IMR-90 (cell line): ENCODE results near the gene ACADL. TPM values are rescaled to one million over a fixed set of nuclear protein-coding genes. Genes with fewer than 3 reads are reported as not detected.

Experiments
- ATAC-seq: fragments of 200-7000 bp; cut with Tn5 transposase; 2 replicates; pipeline ENCODE4 v1.9.1; 2020; ENCODE audit warnings: low read depth, mild to moderate bottlenecking, moderate library complexity
- BruUV-seq: library from RNA; stranded (reverse); fragments of 400-500 nt; replicated peaks from 2 replicates; lab custom pipeline; 2021; lab: Mats Ljungman, UMichigan
- CTCF ChIA-PET: fragments of 300-600 bp; formaldehyde crosslinking; extraction: SDS; loops from one replicate; lab custom pipeline; 2021; ENCODE audit warnings: antibody characterized with exemption; lab: Yijun Ruan, JAX
- POLR2A ChIA-PET: fragments of 300-600 bp; sonication (Branson Sonifier 250); formaldehyde crosslinking; loops from one replicate; lab custom pipeline; 2022; ENCODE audit warnings: antibody characterized with exemption; ENCODE audit not compliant: unreplicated experiment; lab: Charles Lee
- DNase-seq: peaks from one replicate; pipeline ENCODE4 v3.0.0; 2013
- H2AFZ ChIP-seq: replicated peaks from 2 replicates; pipeline ENCODE3; 2013; ENCODE audit warnings: low read length, mild to moderate bottlenecking; ENCODE audit not compliant: poor library complexity
- H2AK5ac ChIP-seq: 2 replicates; pipeline ENCODE4 v1.6.1; 2013; ENCODE audit warnings: low read depth, low read length, inconsistent platforms
- H2AK9ac ChIP-seq: replicated peaks from 2 replicates; pipeline ENCODE3; 2013; ENCODE audit warnings: mild to moderate bottlenecking, low read depth, low read length, moderate library complexity; ENCODE audit not compliant: poor library complexity
- H2BK120ac ChIP-seq: 2 replicates; pipeline ENCODE4 v1.6.1; 2013; ENCODE audit warnings: low read depth, low read length, inconsistent platforms
- H2BK15ac ChIP-seq: 3 replicates; pipeline ENCODE4 v1.6.1; 2013; ENCODE audit warnings: low read depth, low read length, inconsistent platforms
- H2BK20ac ChIP-seq: 2 replicates; pipeline ENCODE4 v1.6.1; 2013; ENCODE audit warnings: low read depth, mild to moderate bottlenecking, inconsistent platforms, low read length, moderate library complexity
- H2BK5ac ChIP-seq: 2 replicates; pipeline ENCODE4 v1.6.1; 2013; ENCODE audit warnings: mild to moderate bottlenecking, low read depth, low read length, inconsistent platforms; ENCODE audit not compliant: poor library complexity, severe bottlenecking
- H3K14ac ChIP-seq: replicated peaks from 2 replicates; pipeline ENCODE4 v1.6.1; 2013; ENCODE audit warnings: low read depth, low read length, inconsistent platforms
- H3K18ac ChIP-seq: 2 replicates; pipeline ENCODE4 v1.6.1; 2013; ENCODE audit warnings: low read depth, low read length, control low read depth
- H3K23ac ChIP-seq: 2 replicates; pipeline ENCODE4 v1.6.1; 2013; ENCODE audit warnings: low read depth, low read length, inconsistent platforms
- H3K27ac ChIP-seq: 2 replicates; pipeline ENCODE4 v1.5.1; 2013; ENCODE audit warnings: mild to moderate bottlenecking, control low read depth, low read length; ENCODE audit not compliant: insufficient read depth
- H3K27me3 ChIP-seq: 2 replicates; pipeline ENCODE4 v1.6.1; 2013; ENCODE audit warnings: low read length; ENCODE audit not compliant: control insufficient read depth, insufficient read depth
- H3K36me3 ChIP-seq: 2 replicates; pipeline ENCODE4 v1.6.1; 2013; ENCODE audit warnings: low read length, mixed read lengths; ENCODE audit not compliant: control insufficient read depth, insufficient read depth
- H3K4ac ChIP-seq: 2 replicates; pipeline ENCODE4 v1.6.1; 2013; ENCODE audit warnings: low read depth, low read length, inconsistent platforms
- H3K4me1 ChIP-seq: 2 replicates; pipeline ENCODE4 v1.6.1; 2013; ENCODE audit warnings: low read length, mixed read lengths; ENCODE audit not compliant: control insufficient read depth, insufficient read depth
- H3K4me2 ChIP-seq: 2 replicates; pipeline ENCODE4 v1.6.1; 2013; ENCODE audit warnings: low read depth, mild to moderate bottlenecking, control low read depth, low read length, moderate library complexity
- H3K4me3 ChIP-seq: 2 replicates; pipeline ENCODE4 v1.5.1; 2013; ENCODE audit warnings: low read depth, mild to moderate bottlenecking, control low read depth, low read length, moderate library complexity; ENCODE audit not compliant: insufficient read depth
- H3K56ac ChIP-seq: 2 replicates; pipeline ENCODE4 v1.6.1; 2013; ENCODE audit warnings: low read length, inconsistent platforms; ENCODE audit not compliant: insufficient read depth; ENCODE audit errors: extremely low read depth
- H3K79me1 ChIP-seq, 2 experiments: 2 replicates each; pipeline ENCODE4 v1.6.1; 2013; ENCODE audit warnings: low read length in 2 of 2, inconsistent platforms in 1 of 2, low read depth in 1 of 2
- H3K9ac ChIP-seq: 2 replicates; pipeline ENCODE4 v1.6.1; 2013; ENCODE audit warnings: low read depth, low read length, control low read depth
- H3K9me1 ChIP-seq: 2 replicates; pipeline ENCODE4 v1.6.1; 2013; ENCODE audit warnings: low read length, inconsistent platforms; ENCODE audit not compliant: insufficient read depth
- H3K9me3 ChIP-seq: 2 replicates; pipeline ENCODE4 v1.6.1; 2013; ENCODE audit warnings: low read length; ENCODE audit not compliant: control insufficient read depth, insufficient read depth
- H4K20me1 ChIP-seq: 2 replicates; pipeline ENCODE4 v1.6.1; 2013; ENCODE audit warnings: low read length, inconsistent platforms; ENCODE audit not compliant: insufficient read depth
- H4K5ac ChIP-seq: 2 replicates; pipeline ENCODE4 v1.6.1; 2013; ENCODE audit warnings: mild to moderate bottlenecking, low read depth, low read length, control low read depth
- H4K8ac ChIP-seq, 2 experiments: 2 replicates each; pipeline ENCODE4 v1.6.1; 2013; ENCODE audit warnings: low read depth in 2 of 2, low read length in 2 of 2, control low read depth in 1 of 2, inconsistent platforms in 1 of 2
- H4K91ac ChIP-seq: 2 replicates; pipeline ENCODE4 v1.6.1; 2013; ENCODE audit warnings: low read depth, low read length, inconsistent platforms; ENCODE audit not compliant: insufficient read depth
- BHLHE40 ChIP-seq: fragments of 150-350 bp; IDR thresholded peaks from 2 replicates; pipeline ENCODE4 v1.6.1; 2016; ENCODE audit warnings: mild to moderate bottlenecking, low read depth, low read length
- FOS ChIP-seq: fragments of 150-350 bp; IDR thresholded peaks from 2 replicates; pipeline ENCODE4 v1.6.1; 2016; ENCODE audit warnings: low read depth, low read length
- MAFK ChIP-seq: IDR thresholded peaks from 2 replicates; pipeline ENCODE4 v1.6.1; 2012; ENCODE audit warnings: low read depth, low read length, improper control_type of control experiment
- MAZ ChIP-seq: IDR thresholded peaks from 2 replicates; pipeline ENCODE4 v1.6.1; 2012; ENCODE audit warnings: low read depth, mild to moderate bottlenecking, low read length, improper control_type of control experiment, moderate library complexity, borderline replicate concordance
- MXI1 ChIP-seq: IDR thresholded peaks from 2 replicates; pipeline ENCODE4 v1.6.1; 2012; ENCODE audit warnings: low read depth, mild to moderate bottlenecking, low read length, moderate library complexity, borderline replicate concordance
- NFE2L2 ChIP-seq: fragments of 150-350 bp; IDR thresholded peaks from 2 replicates; pipeline ENCODE4 v1.6.1; 2016; ENCODE audit warnings: low read depth, mild to moderate bottlenecking, low read length
- RAD21 ChIP-seq: IDR thresholded peaks from 2 replicates; pipeline ENCODE4 v1.6.1; 2012; ENCODE audit warnings: low read length, improper control_type of control experiment
- RCOR1 ChIP-seq: IDR thresholded peaks from 2 replicates; pipeline ENCODE4 v1.6.1; 2012; ENCODE audit warnings: mild to moderate bottlenecking, low read length, improper control_type of control experiment; ENCODE audit not compliant: insufficient replicate concordance
- RFX5 ChIP-seq: IDR thresholded peaks from 2 replicates; pipeline ENCODE4 v1.8.0; 2012; ENCODE audit warnings: low read depth, mild to moderate bottlenecking, low read length, moderate library complexity
- WGBS, 2 experiments: methylation state at CpG; one replicate each; pipeline versions ENCODE4 v1.1.5 to v1.1.7; 2013; ENCODE audit warnings: missing lambda C conversion rate in 2 of 2; ENCODE audit not compliant: insufficient read length in 1 of 2; ENCODE audit errors: extremely low coverage in 2 of 2; 5-methylcytosine and 5-hydroxymethylcytosine counted together
- dilution Hi-C: fragments of 300-500 bp; cut with HindIII; formaldehyde crosslinking; loops from one replicate; pipeline ENCODE4 v1.14.3; 2018; ENCODE audit warnings: low sequenced_read_pairs; ENCODE audit not compliant: unreplicated experiment
- in situ Hi-C: fragments of 300-500 bp; cut with MboI; formaldehyde crosslinking; loops from 3 replicates; pipeline ENCODE4 v1.14.3; 2019; ENCODE audit warnings: low sequenced_read_pairs, inconsistent platforms, mixed read lengths
- intact Hi-C: fragments of 100-400 bp; cut with micrococcal nuclease; formaldehyde crosslinking; loops from 2 replicates; pipeline ENCODE4 v1.10.0; 2022
- polyA plus RNA-seq, 3 experiments: library from polyadenylated mRNA; depleted of rRNA; stranded (reverse); fragments of >200 nt; gene quantifications; 2 replicates each; pipeline ENCODE4 v1.2.3, GENCODE V29; 2012; ENCODE audit warnings: low replicate concordance in 1 of 3
- total RNA-seq: library from RNA; depleted of rRNA; stranded (reverse); fragments of >200 nt; gene quantifications from 2 replicates; pipeline ENCODE4 v1.2.3, GENCODE V29; 2012
- TF ChIP-seq, protein P1 (sequence below): fragments of 150-350 bp; IDR thresholded peaks from 2 replicates; pipeline ENCODE4 v1.6.1; 2017; ENCODE audit warnings: mild to moderate bottlenecking, antibody characterized with exemption, low read length, low read depth
- TF ChIP-seq, protein P2 (sequence below): conservative IDR thresholded peaks from 2 replicates; pipeline ENCODE4 v1.5.1; 2012; ENCODE audit warnings: mild to moderate bottlenecking, low read depth, low read length, improper control_type of control experiment
- TF ChIP-seq, protein P3 (sequence below): fragments of 150-350 bp; IDR thresholded peaks from 2 replicates; pipeline ENCODE4 v1.6.1; 2016; ENCODE audit warnings: low read depth, mild to moderate bottlenecking, low read length, moderate library complexity, borderline replicate concordance

Gene ACADL
- total and polyA plus RNA-seq, 2 of the 4 experiments (the other 2 are of a cell fraction): not detected

- TF ChIP-seq MAZ: no peak
These were observed 2.2 kb upstream of the ACADL start (continued) for GRCh38 chr2:210227290-210228088.

- dilution Hi-C loops: no loop called here
- no peak for DNase-seq
- no peak overlapping the region for H4K5ac ChIP-seq
- H3K4me3 ChIP-seq: no peak overlapping the region
- no peak overlapping the region for H2BK20ac ChIP-seq
- H3K4me1 ChIP-seq: no peaks in the 10 kb centered on the region
- no peaks in the 10 kb centered on the region for H3K36me3 ChIP-seq
- no TSS peak for BruUV-seq
- no peak overlapping the region for H2BK120ac ChIP-seq
- H3K9me3 ChIP-seq: no peaks in the 10 kb centered on the region
- no peak overlapping the region for H2BK5ac ChIP-seq
- ChIA-PET POLR2A (no interaction called here), CTCF (no interaction called here)
- H2AK9ac ChIP-seq: no peak overlapping the region
- in situ Hi-C loops: no loop called here
- H4K91ac ChIP-seq: no peak overlapping the region
- H3K23ac ChIP-seq: no peak overlapping the region
- H3K27ac ChIP-seq: no peak overlapping the region
- H3K56ac ChIP-seq: no peak overlapping the region
- no peak overlapping the region for H4K8ac ChIP-seq
- H3K27me3 ChIP-seq: peaks cover 17% of the 10 kb centered on the region
- no peak overlapping the region for H2AFZ ChIP-seq
- intact Hi-C loops: no loop called here
- H3K14ac ChIP-seq: no peak overlapping the region
- H3K9ac ChIP-seq: no peak overlapping the region
- no peak overlapping the region for H3K4me2 ChIP-seq
- H3K4ac ChIP-seq: no peak overlapping the region
- no peak overlapping the region for H2BK15ac ChIP-seq
- H3K79me1 ChIP-seq: no peaks in the 10 kb centered on the region
- ATAC-seq: no peak
- WGBS, 2 experiments: no CpG with 5 or more reads among the region's 2 CpGs
- no peak overlapping the region for H2AK5ac ChIP-seq
- H3K18ac ChIP-seq: no peak overlapping the region
- H4K20me1 ChIP-seq: no peaks in the 10 kb centered on the region
- H3K9me1 ChIP-seq: no peaks in the 10 kb centered on the region
- TF ChIP-seq MAZ (no peak), NFE2L2 (no peak), MAFK (no peak), RCOR1 (no peak), FOS (no peak), MXI1 (no peak), RAD21 (no peak), BHLHE40 (no peak), RFX5 (no peak)
- TF ChIP-seq, protein P1, sequence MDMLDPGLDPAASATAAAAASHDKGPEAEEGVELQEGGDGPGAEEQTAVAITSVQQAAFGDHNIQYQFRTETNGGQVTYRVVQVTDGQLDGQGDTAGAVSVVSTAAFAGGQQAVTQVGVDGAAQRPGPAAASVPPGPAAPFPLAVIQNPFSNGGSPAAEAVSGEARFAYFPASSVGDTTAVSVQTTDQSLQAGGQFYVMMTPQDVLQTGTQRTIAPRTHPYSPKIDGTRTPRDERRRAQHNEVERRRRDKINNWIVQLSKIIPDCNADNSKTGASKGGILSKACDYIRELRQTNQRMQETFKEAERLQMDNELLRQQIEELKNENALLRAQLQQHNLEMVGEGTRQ: no peak
- TF ChIP-seq, protein P2, sequence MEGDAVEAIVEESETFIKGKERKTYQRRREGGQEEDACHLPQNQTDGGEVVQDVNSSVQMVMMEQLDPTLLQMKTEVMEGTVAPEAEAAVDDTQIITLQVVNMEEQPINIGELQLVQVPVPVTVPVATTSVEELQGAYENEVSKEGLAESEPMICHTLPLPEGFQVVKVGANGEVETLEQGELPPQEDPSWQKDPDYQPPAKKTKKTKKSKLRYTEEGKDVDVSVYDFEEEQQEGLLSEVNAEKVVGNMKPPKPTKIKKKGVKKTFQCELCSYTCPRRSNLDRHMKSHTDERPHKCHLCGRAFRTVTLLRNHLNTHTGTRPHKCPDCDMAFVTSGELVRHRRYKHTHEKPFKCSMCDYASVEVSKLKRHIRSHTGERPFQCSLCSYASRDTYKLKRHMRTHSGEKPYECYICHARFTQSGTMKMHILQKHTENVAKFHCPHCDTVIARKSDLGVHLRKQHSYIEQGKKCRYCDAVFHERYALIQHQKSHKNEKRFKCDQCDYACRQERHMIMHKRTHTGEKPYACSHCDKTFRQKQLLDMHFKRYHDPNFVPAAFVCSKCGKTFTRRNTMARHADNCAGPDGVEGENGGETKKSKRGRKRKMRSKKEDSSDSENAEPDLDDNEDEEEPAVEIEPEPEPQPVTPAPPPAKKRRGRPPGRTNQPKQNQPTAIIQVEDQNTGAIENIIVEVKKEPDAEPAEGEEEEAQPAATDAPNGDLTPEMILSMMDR: no peak
- TF ChIP-seq, protein P3, sequence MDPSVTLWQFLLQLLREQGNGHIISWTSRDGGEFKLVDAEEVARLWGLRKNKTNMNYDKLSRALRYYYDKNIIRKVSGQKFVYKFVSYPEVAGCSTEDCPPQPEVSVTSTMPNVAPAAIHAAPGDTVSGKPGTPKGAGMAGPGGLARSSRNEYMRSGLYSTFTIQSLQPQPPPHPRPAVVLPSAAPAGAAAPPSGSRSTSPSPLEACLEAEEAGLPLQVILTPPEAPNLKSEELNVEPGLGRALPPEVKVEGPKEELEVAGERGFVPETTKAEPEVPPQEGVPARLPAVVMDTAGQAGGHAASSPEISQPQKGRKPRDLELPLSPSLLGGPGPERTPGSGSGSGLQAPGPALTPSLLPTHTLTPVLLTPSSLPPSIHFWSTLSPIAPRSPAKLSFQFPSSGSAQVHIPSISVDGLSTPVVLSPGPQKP: no peak
These were observed 976 bp upstream of the ACADL start for GRCh38 chr2:210226223-210226622.
